HG03460 (cell line): Measurements from ENCODE around the gene COG7.
"Not testable (repeated sequence)": the region's sequence is repeated elsewhere in the genome, so short reads cannot be mapped to it uniquely, and the experiment has no call there.

Experiments used
- ATAC-seq: cut with Tn5 transposase; IDR thresholded peaks from one replicate; pipeline ENCODE4 v1.9.1; 2021; ENCODE audit not compliant: unreplicated experiment

Gene COG7

DNA sequence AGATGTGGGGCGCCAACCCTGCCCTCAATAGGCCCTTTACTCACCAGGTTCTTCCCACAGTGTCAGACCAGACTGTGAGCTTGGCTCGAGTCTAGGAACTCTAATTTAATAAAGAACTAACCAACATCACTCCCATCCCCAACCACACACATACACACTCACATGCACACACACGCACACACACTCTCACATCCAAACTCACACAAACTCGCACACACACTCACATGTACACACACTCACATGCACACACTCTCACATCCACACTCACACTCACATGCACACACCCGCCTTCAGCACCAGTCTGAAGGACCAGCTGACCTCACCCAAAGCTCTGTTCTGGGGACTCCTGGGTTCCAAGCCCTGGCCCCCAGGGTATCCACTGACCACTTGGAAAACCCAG lies 63.8 kb downstream of the COG7 start:
- no peak for ATAC-seq

DNA sequence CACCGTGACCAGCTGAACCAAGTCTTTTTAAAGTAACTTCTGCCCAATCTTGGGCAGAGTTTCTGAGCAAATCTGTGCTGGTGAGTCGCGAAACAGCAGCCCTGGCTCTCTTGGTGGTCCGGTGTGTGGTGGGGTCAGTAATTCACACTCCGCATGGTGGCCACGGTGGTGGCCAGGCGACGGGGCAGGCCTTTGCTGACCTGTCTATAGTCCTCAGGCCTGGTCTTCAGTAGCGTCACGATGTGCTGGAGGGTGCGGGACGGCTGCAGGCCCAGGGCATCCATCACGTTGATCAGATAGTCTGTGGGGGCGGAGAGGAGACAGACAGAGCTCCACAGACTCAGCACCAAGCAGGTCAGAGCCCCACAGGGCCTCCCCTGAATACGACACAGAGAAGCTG lies 64.2 kb downstream of the COG7 start:
- no peak for ATAC-seq

GRCh38 chr16:23387666-23388065 lies 65.3 kb downstream of the COG7 start:
- ATAC-seq = no peak

- no peak for ATAC-seq
Measured at GRCh38 chr16:23385441-23385840, 67.5 kb downstream of the COG7 start.

DNA sequence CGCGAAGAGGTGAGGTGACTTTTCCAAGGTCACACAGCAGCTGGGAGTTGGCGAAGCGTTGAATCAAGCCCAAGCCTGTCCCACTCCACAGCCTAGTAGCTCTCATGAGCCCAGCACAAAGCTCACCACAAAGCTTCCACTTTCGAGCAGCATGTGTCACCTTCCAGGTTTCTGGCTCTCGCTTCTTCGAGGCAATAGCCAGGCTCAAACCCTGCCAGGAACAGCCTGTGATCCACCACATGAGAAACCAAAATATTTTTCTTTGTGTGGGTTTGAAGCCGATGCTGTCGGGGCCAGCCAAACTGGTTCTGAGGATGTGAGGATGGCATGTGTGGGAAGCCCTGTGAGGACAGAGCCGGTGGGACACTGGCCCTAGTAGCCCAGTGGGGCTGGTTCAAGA lies 68.1 kb downstream of the COG7 start:
- ATAC-seq = no peak

GRCh38 chr16:23383881-23384280 lies 69.1 kb downstream of the COG7 start:
- ATAC-seq = no peak

- ATAC-seq = no peak
Measured at GRCh38 chr16:23382279-23382678, 70.7 kb downstream of the COG7 start.

DNA sequence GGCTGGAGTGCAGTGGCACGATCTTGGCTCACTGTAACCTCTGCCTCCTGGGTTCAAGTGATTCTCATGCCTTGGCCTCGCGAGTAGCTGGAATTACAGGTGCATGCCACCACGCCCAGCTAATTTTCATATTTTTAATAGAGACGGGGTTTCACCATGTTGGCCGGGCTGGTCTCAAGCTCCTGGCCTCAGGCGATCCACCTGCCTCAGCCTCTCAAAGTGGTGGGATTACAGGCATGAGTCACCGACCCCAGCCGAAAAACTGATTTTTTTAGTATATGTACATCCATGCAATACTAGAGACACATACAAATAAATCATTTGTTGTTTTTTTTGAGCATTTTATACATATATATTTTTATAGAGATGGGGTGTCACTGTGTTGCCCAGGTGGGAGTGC lies 71.3 kb downstream of the COG7 start:
- not testable (repeated sequence) for ATAC-seq

DNA sequence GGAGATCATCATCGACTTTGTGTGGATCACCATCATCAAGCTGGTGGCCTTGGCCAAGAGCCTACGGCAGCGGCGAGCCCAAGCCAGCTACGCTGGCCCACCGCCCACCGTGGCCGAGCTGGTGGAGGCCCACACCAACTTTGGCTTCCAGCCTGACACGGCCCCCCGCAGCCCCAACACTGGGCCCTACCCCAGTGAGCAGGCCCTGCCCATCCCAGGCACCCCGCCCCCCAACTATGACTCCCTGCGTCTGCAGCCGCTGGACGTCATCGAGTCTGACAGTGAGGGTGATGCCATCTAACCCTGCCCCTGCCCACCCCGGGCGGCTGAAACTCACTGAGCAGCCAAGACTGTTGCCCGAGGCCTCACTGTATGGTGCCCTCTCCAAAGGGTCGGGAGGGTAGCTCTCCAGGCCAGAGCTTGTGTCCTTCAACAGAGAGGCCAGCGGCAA lies 72.5 kb downstream of the COG7 start:
- ATAC-seq = no peak

- ATAC-seq = no peak
Measured at GRCh38 chr16:23379707-23380106, 73.3 kb downstream of the COG7 start.

GRCh38 chr16:23378921-23379320 lies 74.1 kb downstream of the COG7 start:
- ATAC-seq = no peak

DNA sequence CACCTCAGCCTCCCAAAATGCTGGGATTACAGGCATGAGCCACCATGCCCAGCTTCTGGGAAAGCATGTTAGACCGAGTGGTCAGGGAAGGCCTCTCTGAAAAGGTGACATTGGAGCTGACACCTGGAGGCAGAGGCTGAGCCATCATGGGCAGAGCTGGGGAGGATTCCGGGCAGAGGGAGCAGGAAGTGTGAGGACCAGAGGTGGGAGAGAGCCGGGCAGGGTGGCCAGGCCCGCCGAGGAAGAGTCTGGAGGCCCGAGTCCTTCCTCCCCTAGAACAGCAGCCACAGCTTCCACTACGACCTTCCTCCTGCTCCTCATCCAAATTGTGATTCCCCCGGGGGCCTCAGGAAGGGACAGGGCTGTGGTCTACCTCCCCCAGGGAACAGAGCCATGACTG lies 74.7 kb downstream of the COG7 start:
- no peak for ATAC-seq

- ATAC-seq = no peak
Measured at GRCh38 chr16:23377071-23377931, 75.7 kb downstream of the COG7 start.

- no peak for ATAC-seq
Measured at GRCh38 chr16:23375643-23376042, 77.3 kb downstream of the COG7 start.

DNA sequence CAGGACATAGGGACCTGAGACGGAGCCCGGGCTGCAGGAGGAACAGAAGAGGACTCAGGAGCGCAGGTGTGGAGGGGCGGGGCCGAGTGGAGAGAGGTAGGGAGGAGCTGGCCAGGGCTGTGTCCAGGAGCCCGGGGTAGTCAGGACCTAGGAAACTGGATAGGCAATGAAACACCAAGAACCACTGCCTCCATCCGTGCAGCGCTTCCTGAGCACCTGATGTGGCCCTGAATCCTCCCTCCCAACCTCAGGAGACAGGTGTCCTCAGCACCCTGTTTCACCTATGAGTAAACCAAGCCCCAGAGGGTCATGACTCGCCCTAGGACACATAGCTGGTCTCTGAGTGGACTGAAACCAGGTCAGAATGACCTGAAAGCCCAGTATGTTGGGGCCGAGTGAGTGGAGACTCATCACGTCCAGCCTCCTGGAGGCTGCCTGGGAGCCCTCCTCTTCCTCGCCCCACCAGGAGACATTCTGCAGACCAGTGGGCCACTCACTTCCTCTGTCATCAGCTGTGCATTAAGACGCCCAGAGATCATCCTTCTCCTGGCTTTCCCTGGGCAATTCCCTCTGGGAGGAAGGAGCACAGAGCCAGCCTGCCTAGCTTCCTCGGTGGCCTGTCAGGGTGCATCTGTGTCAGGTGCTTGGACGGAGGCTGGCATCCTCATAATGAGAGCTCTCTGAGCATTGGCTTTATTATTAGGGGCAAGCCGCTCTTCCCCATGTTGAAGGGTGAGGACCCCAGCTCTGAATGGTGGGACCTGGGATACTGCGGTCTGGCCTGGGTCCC lies 78.1 kb downstream of the COG7 start:
- ATAC-seq = no peak

DNA sequence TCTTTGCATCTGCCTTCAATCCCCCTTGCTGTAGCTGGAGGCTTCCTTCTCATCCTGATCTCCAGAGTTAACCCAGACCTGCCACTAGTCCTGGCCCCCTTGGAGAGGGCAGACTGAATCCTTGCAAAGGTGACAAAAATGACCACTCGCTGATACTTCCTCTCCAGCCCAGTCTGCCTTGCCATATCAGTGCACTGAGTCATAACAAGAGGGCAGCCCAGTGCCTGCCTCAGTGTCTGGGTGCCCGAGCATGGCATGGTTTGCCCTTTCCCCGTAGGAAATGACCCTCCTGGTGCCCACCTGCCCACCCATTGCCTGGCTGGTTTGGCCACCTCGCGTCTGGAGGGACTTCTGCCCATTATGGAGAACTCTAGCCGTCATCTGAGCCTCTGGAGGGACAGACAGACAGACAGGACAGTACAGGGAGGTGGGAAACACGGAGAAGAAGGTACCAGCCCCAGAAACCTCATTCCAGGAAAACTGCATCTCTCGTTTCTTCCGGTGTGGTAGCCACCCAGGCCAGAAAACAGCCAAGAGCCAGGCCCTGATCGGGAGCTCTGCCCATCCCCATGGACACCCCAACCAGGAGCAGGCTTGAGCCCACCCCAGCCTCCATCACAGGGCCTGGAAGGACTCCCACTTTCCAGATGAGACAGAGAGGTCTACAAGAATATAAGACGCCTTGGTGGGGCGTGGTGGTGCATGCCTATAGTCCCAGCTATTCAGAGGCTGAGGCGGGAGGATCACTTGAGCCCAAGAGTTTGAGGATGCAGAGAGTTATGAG lies 79.4 kb downstream of the COG7 start:
- ATAC-seq = no peak

- ATAC-seq = no peak
Measured at GRCh38 chr16:23371368-23371767, 81.6 kb downstream of the COG7 start.

GRCh38 chr16:23369416-23369815 lies 83.6 kb downstream of the COG7 start:
- no peak for ATAC-seq

DNA sequence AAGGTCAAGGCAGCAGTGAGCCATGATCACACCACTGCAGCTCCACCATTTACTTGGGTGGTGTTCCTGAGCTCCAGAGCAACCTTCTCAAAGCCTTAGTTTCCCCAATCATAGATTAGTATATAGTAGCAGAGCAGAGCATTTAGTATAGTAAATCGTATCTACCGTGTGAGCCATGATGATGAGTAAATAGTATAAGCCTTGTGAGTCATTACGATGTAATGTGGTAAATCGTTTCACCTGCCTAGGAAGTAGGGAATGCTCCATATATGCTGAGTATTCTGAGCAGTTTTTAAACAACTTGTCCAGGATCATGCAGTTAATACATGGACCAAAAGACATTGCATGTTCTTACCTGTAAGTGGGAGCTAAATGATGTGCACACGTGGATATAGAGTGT lies 84.5 kb downstream of the COG7 start:
- no peak for ATAC-seq

- no peak for ATAC-seq
Measured at GRCh38 chr16:23367988-23368387, 85.0 kb downstream of the COG7 start.

DNA sequence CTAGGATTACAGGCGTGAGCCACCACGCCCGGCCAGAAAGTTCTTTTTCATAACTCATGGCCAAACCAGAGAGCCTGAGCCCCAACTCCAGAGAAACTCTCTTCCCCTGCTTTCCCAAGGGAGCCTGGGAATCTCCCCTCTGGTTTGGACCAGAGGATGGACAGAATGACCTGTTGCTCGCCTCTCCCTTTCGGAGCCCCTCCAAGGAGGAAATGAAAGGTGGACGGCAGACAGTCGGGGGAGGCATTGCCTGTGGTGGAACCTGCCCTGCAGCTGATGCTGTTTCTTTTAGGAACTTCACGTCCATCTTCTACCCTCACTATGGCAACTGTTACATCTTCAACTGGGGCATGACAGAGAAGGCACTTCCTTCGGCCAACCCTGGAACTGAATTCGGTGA lies 85.4 kb downstream of the COG7 start:
- ATAC-seq = no peak
